ENCODE measurements around the gene PLEKHJ1. TPM values are rescaled to one million over a fixed set of nuclear protein-coding genes. Genes with fewer than 3 reads are reported as not detected.
"Not testable (repeated sequence)": the region's sequence is repeated elsewhere in the genome, so short reads cannot be mapped to it uniquely, and the experiment has no call there.

PLEKHJ1 gene
- total RNA-seq, 1 donor from 2014 or later: 78.3 TPM

- Histone ChIP-seq H3K4me1 (ENCODE audit: insufficient read depth, low read length) (peaks cover 20% of the 10 kb centered on the region), H3K79me2 (ENCODE audit: insufficient read depth, low read length) (peaks cover 69% of the 10 kb centered on the region), H3K4me3 (ENCODE audit: insufficient read depth, low read depth, low read length) (no peak overlapping the region), H3K4me2 (ENCODE audit: low read length) (no peak overlapping the region), H3K9me3 (ENCODE audit: insufficient read depth, low read depth, low read length) (no peaks in the 10 kb centered on the region), H3K27me3 (ENCODE audit: insufficient read depth, low read length) (no peaks in the 10 kb centered on the region), H4K20me1 (ENCODE audit: insufficient read depth, low read length) (peaks cover 78% of the 10 kb centered on the region), H2AFZ (ENCODE audit: low read depth, low read length) (no peak overlapping the region), H3K36me3 (ENCODE audit: insufficient read depth, low read length) (peaks cover 3% of the 10 kb centered on the region), H3K27ac (ENCODE audit: low read depth, low read length) (no peak overlapping the region), H3K9ac (ENCODE audit: low read length) (no peak overlapping the region)
- Mint-ChIP-seq H3K4me3 (ENCODE audit: unreplicated experiment) (no peak overlapping the region), H3K4me1 (ENCODE audit: low read depth, unreplicated experiment) (peaks cover 5% of the 10 kb centered on the region), H3K27me3 (ENCODE audit: low read depth, unreplicated experiment) (no peaks in the 10 kb centered on the region), H3K9me3 (ENCODE audit: unreplicated experiment) (no peaks in the 10 kb centered on the region), H3K36me3 (ENCODE audit: low read depth, unreplicated experiment) (peaks cover 18% of the 10 kb centered on the region), H3K27ac (ENCODE audit: unreplicated experiment) (no peak overlapping the region)
- DNase-seq (ENCODE audit: low read depth) (no peak), FAIRE-seq (no peak)
- no peak for TF ChIP-seq EZH2 (IDR thresholded peaks at IDR 0.05; ENCODE audit: insufficient read depth, low read length)
- no peak for TF ChIP-seq CTCF (IDR thresholded peaks at IDR 0.05; ENCODE audit: insufficient read depth, low read depth, low read length)
These were observed 34.5 kb downstream of the PLEKHJ1 start for GRCh38 chr19:2201473-2202148.

GRCh38 chr19:2200624-2201294 lies 35.4 kb downstream of the PLEKHJ1 start:
- not testable (repeated sequence) for H3K27ac Mint-ChIP-seq (ENCODE audit: unreplicated experiment); H3K27me3 ChIP-seq (ENCODE audit: insufficient read depth, low read length)
- peaks cover 74% of the 10 kb centered on the region for H3K79me2 ChIP-seq (ENCODE audit: insufficient read depth, low read length)

GRCh38 chr19:2199861-2200623 lies 36.1 kb downstream of the PLEKHJ1 start:
- Histone ChIP-seq H4K20me1 (ENCODE audit: insufficient read depth, low read length) (peaks cover 79% of the 10 kb centered on the region), H3K4me1 (ENCODE audit: insufficient read depth, low read length) (peaks cover 13% of the 10 kb centered on the region), H3K9ac (ENCODE audit: low read length) (no peak overlapping the region), H3K79me2 (ENCODE audit: insufficient read depth, low read length) (peaks cover 82% of the 10 kb centered on the region), H3K36me3 (ENCODE audit: insufficient read depth, low read length) (peaks cover 3% of the 10 kb centered on the region), H2AFZ (ENCODE audit: low read depth, low read length) (no peak overlapping the region), H3K4me3 (ENCODE audit: insufficient read depth, low read depth, low read length) (no peak overlapping the region), H3K27ac (ENCODE audit: low read depth, low read length) (no peak overlapping the region), H3K4me2 (ENCODE audit: low read length) (no peak overlapping the region), H3K27me3 (ENCODE audit: insufficient read depth, low read length) (no peaks in the 10 kb centered on the region), H3K9me3 (ENCODE audit: insufficient read depth, low read depth, low read length) (no peaks in the 10 kb centered on the region)
- no peaks in the 10 kb centered on the region for H3K4me1 Mint-ChIP-seq (ENCODE audit: low read depth, unreplicated experiment)
- TF ChIP-seq EZH2 (IDR thresholded peaks at IDR 0.05; ENCODE audit: insufficient read depth, low read length) (no peak), CTCF (IDR thresholded peaks at IDR 0.05; ENCODE audit: insufficient read depth, low read depth, low read length) (no peak)
- no peak for FAIRE-seq
- peaks cover 15% of the 10 kb centered on the region for H3K36me3 Mint-ChIP-seq (ENCODE audit: low read depth, unreplicated experiment)
- H3K4me3 Mint-ChIP-seq (ENCODE audit: unreplicated experiment): no peak overlapping the region
- H3K27me3 Mint-ChIP-seq (ENCODE audit: low read depth, unreplicated experiment): no peaks in the 10 kb centered on the region
- no peaks in the 10 kb centered on the region for H3K9me3 Mint-ChIP-seq (ENCODE audit: unreplicated experiment)
- no peak overlapping the region for H3K27ac Mint-ChIP-seq (ENCODE audit: unreplicated experiment)
- no peak for DNase-seq (ENCODE audit: low read depth)

More at GRCh38 chr19:2200624-2201294, 35.4 kb downstream of the PLEKHJ1 start:
- H3K4me1 Mint-ChIP-seq (ENCODE audit: low read depth, unreplicated experiment); H3K27ac ChIP-seq (ENCODE audit: low read depth, low read length); H3K9ac ChIP-seq (ENCODE audit: low read length); H3K27me3 Mint-ChIP-seq (ENCODE audit: low read depth, unreplicated experiment); H3K4me2 ChIP-seq (ENCODE audit: low read length); H3K4me3 Mint-ChIP-seq (ENCODE audit: unreplicated experiment); FAIRE-seq; H2AFZ ChIP-seq (ENCODE audit: low read depth, low read length); DNase-seq (ENCODE audit: low read depth); H3K36me3 ChIP-seq (ENCODE audit: insufficient read depth, low read length); H3K4me3 ChIP-seq (ENCODE audit: insufficient read depth, low read depth, low read length); H3K9me3 Mint-ChIP-seq (ENCODE audit: unreplicated experiment); H3K9me3 ChIP-seq (ENCODE audit: insufficient read depth, low read depth, low read length): not testable (repeated sequence)
- peaks cover 20% of the 10 kb centered on the region for H3K4me1 ChIP-seq (ENCODE audit: insufficient read depth, low read length)
- peaks cover 18% of the 10 kb centered on the region for H3K36me3 Mint-ChIP-seq (ENCODE audit: low read depth, unreplicated experiment)
- peaks cover 81% of the 10 kb centered on the region for H4K20me1 ChIP-seq (ENCODE audit: insufficient read depth, low read length)

Data from astrocyte (in vitro differentiated cells and primary cell).